MM.1S (cell line): Measurements from ENCODE around the gene TSPAN5.
"Not testable (repeated sequence)": the region's sequence is repeated elsewhere in the genome, so short reads cannot be mapped to it uniquely, and the experiment has no call there.

Experiments
- DNase-seq: peaks from one replicate; pipeline ENCODE4 v3.0.0-alpha.2; 2015
- H2AFZ ChIP-seq: fragments of 300-600 bp; sonication (generic); 2 replicates; pipeline ENCODE4 v1.6.0; 2016; ENCODE audit warnings: antibody characterized with exemption, low read length
- H3F3A ChIP-seq: fragments of 300-600 bp; sonication (generic); 2 replicates; pipeline ENCODE4 v1.6.1; 2016; ENCODE audit warnings: mild to moderate bottlenecking, antibody characterized with exemption, low read length, moderate library complexity, mixed read lengths; ENCODE audit not compliant: insufficient read depth
- H3K27ac ChIP-seq: fragments of 300-600 bp; sonication (generic); 2 replicates; pipeline ENCODE4 v1.5.1; 2016; ENCODE audit warnings: mild to moderate bottlenecking, low read length
- H3K27me3 ChIP-seq: fragments of 300-600 bp; sonication (generic); replicated peaks from 2 replicates; pipeline ENCODE4 v1.6.0; 2016; ENCODE audit warnings: low read length; ENCODE audit not compliant: insufficient read depth
- H3K36me3 ChIP-seq: fragments of 300-600 bp; sonication (generic); replicated peaks from 2 replicates; pipeline ENCODE4 v1.6.1; 2016; ENCODE audit warnings: mild to moderate bottlenecking, low read length, mixed read lengths; ENCODE audit not compliant: insufficient read depth
- H3K4me1 ChIP-seq: fragments of 300-600 bp; sonication (generic); 2 replicates; pipeline ENCODE4 v1.6.1; 2016; ENCODE audit warnings: low read length, mixed read lengths
- H3K4me2 ChIP-seq: fragments of 300-600 bp; sonication (generic); 2 replicates; pipeline ENCODE4 v1.6.0; 2016; ENCODE audit warnings: low read depth, low read length
- H3K4me3 ChIP-seq: fragments of 300-600 bp; sonication (generic); 2 replicates; pipeline ENCODE4 v1.5.1; 2016; ENCODE audit warnings: low read length, mixed read lengths
- H3K79me2 ChIP-seq: fragments of 300-600 bp; sonication (generic); 2 replicates; pipeline ENCODE4 v1.6.1; 2016; ENCODE audit warnings: mixed run types, low read length, mixed read lengths
- H3K9ac ChIP-seq: fragments of 300-600 bp; sonication (generic); 2 replicates; pipeline ENCODE4 v1.6.1; 2016; ENCODE audit warnings: low read length, mixed read lengths
- H3K9me2 ChIP-seq: fragments of 300-600 bp; sonication (generic); replicated peaks from 2 replicates; pipeline ENCODE4 v1.6.1; 2016; ENCODE audit warnings: mild to moderate bottlenecking, low read length, mixed read lengths; ENCODE audit not compliant: insufficient read depth
- H3K9me3 ChIP-seq: fragments of 300-600 bp; sonication (generic); replicated peaks from 2 replicates; pipeline ENCODE4 v1.6.1; 2016; ENCODE audit warnings: mild to moderate bottlenecking, low read length, mixed read lengths; ENCODE audit not compliant: insufficient read depth
- H4K20me1 ChIP-seq: fragments of 300-600 bp; sonication (generic); 2 replicates; pipeline ENCODE4 v1.6.1; 2016; ENCODE audit warnings: mild to moderate bottlenecking, low read length, moderate library complexity, mixed read lengths; ENCODE audit not compliant: insufficient read depth
- EZH2 ChIP-seq: fragments of 300-600 bp; sonication (generic); optimal IDR thresholded peaks from 2 replicates; pipeline ENCODE3; 2017; ENCODE audit warnings: low read depth, mild to moderate bottlenecking, antibody characterized with exemption, low read length, mixed read lengths
- EZH2phosphoT487 ChIP-seq: fragments of 300-600 bp; sonication (generic); IDR thresholded peaks from 2 replicates; pipeline ENCODE4 v1.6.1; 2018; ENCODE audit warnings: antibody characterized with exemption, low read length
- TF ChIP-seq, protein P1 (sequence below): fragments of 300-600 bp; sonication (generic); IDR thresholded peaks from 2 replicates; pipeline ENCODE4 v1.5.1; 2016; ENCODE audit warnings: antibody characterized with exemption, low read length, mixed read lengths

The TSPAN5 gene

GRCh38 chr4:98462487-98462886 is 195.9 kb downstream of the TSPAN5 start:
- Histone ChIP-seq H3K9ac (no peak overlapping the region), H3K4me3 (no peak overlapping the region), H3F3A (no peaks in the 10 kb centered on the region), H3K9me2 (no peaks in the 10 kb centered on the region), H3K4me1 (no peaks in the 10 kb centered on the region), H3K4me2 (no peak overlapping the region), H3K36me3 (no peaks in the 10 kb centered on the region), H4K20me1 (no peaks in the 10 kb centered on the region), H3K9me3 (no peaks in the 10 kb centered on the region), H3K27ac (no peak overlapping the region), H2AFZ (no peak overlapping the region), H3K79me2 (no peaks in the 10 kb centered on the region), H3K27me3 (no peaks in the 10 kb centered on the region)
- DNase-seq = no peak
- TF ChIP-seq EZH2 (no peak), EZH2phosphoT487 (no peak)
- TF ChIP-seq, protein P1, sequence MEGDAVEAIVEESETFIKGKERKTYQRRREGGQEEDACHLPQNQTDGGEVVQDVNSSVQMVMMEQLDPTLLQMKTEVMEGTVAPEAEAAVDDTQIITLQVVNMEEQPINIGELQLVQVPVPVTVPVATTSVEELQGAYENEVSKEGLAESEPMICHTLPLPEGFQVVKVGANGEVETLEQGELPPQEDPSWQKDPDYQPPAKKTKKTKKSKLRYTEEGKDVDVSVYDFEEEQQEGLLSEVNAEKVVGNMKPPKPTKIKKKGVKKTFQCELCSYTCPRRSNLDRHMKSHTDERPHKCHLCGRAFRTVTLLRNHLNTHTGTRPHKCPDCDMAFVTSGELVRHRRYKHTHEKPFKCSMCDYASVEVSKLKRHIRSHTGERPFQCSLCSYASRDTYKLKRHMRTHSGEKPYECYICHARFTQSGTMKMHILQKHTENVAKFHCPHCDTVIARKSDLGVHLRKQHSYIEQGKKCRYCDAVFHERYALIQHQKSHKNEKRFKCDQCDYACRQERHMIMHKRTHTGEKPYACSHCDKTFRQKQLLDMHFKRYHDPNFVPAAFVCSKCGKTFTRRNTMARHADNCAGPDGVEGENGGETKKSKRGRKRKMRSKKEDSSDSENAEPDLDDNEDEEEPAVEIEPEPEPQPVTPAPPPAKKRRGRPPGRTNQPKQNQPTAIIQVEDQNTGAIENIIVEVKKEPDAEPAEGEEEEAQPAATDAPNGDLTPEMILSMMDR = no peak

GRCh38 chr4:98461121-98461865 is 197.1 kb downstream of the TSPAN5 start:
- not testable (repeated sequence) for H3K9me3 ChIP-seq, H3K36me3 ChIP-seq, H4K20me1 ChIP-seq, H3K79me2 ChIP-seq, H3K9ac ChIP-seq, H3K9me2 ChIP-seq, H3K27ac ChIP-seq, H3K4me3 ChIP-seq, H3K4me1 ChIP-seq, H3K4me2 ChIP-seq, DNase-seq, H3F3A ChIP-seq, H3K27me3 ChIP-seq, H2AFZ ChIP-seq

DNA sequence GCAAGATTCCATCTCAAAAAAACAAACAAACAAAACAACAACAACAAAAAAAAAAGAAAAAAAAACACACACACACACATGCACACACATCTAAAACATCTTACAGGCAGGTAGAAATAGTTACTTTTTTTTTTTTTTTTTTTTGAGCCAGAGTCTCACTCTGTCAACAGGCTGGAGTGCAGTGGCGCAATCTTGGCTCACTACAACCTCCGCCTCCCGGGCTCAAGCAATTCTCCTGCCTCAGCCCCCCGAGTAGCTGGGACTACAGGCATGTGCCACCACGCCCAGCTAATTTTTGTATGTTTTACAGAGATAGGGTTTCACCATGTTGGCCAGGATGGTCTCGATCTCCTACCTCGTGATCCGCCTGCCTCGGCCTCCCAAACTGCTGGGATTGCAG is 201.0 kb downstream of the TSPAN5 start:
- H3K4me3 ChIP-seq, H3K79me2 ChIP-seq, H3K9ac ChIP-seq, DNase-seq, H3K36me3 ChIP-seq, H3K4me1 ChIP-seq, H3K9me3 ChIP-seq, H3K27ac ChIP-seq, H3F3A ChIP-seq, H4K20me1 ChIP-seq, H3K4me2 ChIP-seq, H3K27me3 ChIP-seq, H3K9me2 ChIP-seq, H2AFZ ChIP-seq: not testable (repeated sequence)

DNA sequence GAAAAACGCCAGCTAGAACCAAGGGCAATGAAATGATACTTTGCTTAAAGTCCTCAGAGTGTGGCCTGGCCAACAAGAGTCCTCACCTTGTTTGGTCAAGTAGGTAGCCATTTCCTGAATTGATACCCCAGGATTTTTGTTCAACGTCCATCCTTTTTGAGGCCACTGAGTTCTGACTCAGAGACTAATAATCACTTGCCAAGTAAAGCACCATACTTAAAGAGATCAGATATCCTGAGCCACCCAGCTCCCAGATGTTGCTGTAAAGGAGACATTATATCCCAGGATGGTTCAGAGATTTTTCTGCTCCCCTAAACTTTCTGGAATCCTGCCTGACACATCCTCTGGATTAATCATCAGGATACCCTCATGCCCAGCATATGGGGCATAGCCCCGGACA is 206.3 kb downstream of the TSPAN5 start:
- Histone ChIP-seq H4K20me1 (no peaks in the 10 kb centered on the region), H3K9me3 (no peaks in the 10 kb centered on the region), H3K4me3 (no peak overlapping the region), H3K79me2 (no peaks in the 10 kb centered on the region), H3K36me3 (no peaks in the 10 kb centered on the region), H3F3A (no peaks in the 10 kb centered on the region), H3K27me3 (no peaks in the 10 kb centered on the region), H3K4me2 (no peak overlapping the region), H3K9me2 (no peaks in the 10 kb centered on the region), H3K4me1 (no peaks in the 10 kb centered on the region), H3K9ac (no peak overlapping the region), H3K27ac (no peak overlapping the region), H2AFZ (no peak overlapping the region)
- no peak for DNase-seq
- TF ChIP-seq EZH2 (no peak), EZH2phosphoT487 (no peak)
- TF ChIP-seq, protein P1 = no peak
